GM12878 (cell line): ENCODE data around the gene BCR. TPM values are rescaled to one million over a fixed set of nuclear protein-coding genes. Genes with fewer than 3 reads are reported as not detected.

ENCODE experiments used
- ATAC-seq: fragments of 200-7000 bp; cut with Tn5 transposase; 3 replicates; pipeline ENCODE4 v1.9.1; 2020; ENCODE audit warnings: mild to moderate bottlenecking, moderate library complexity
- BruUV-seq: library from RNA; stranded (reverse); fragments of 400-500 nt; replicated peaks from 2 replicates; lab custom pipeline; 2021; lab: Mats Ljungman, UMichigan
- CTCF ChIA-PET: fragments of 300-600 bp; sonication (Branson Sonifier 250); formaldehyde crosslinking; extraction: SDS; loops from one replicate; lab custom pipeline; 2021; ENCODE audit warnings: inconsistent platforms; lab: Yijun Ruan, JAX
- POLR2A ChIA-PET: fragments of 350-600 bp; formaldehyde crosslinking; extraction: SDS; loops from one replicate; lab custom pipeline; 2021; ENCODE audit warnings: inconsistent platforms; lab: Charles Lee
- RAD21 ChIA-PET: fragments of 300-600 bp; sonication (Branson Sonifier 250); formaldehyde crosslinking; loops from one replicate; lab custom pipeline; 2023; ENCODE audit warnings: antibody characterized with exemption; ENCODE audit not compliant: unreplicated experiment; lab: Charles Lee
- SMC1A ChIA-PET: fragments of 300-600 bp; sonication (Branson Sonifier 250); formaldehyde crosslinking; loops from one replicate; lab custom pipeline; 2023; ENCODE audit not compliant: unreplicated experiment, uncharacterized antibody; lab: Charles Lee
- DNase-seq: peaks from one replicate; pipeline ENCODE4 v3.0.0-alpha.2; 2011; ENCODE audit warnings: low read depth, low spot score
- FAIRE-seq: peaks from 3 replicates; lab custom pipeline; 2011; peaks lifted over from hg19 to GRCh38; lab: Jason Lieb, UNC
- H2AFZ ChIP-seq: 2 replicates; pipeline ENCODE4 v1.6.0; 2011; ENCODE audit warnings: low read depth, low read length, control low read depth; ENCODE audit not compliant: control insufficient read depth
- H3K27ac ChIP-seq: 2 replicates; pipeline ENCODE4 v1.5.1; 2011; ENCODE audit warnings: control low read depth; ENCODE audit not compliant: control insufficient read depth, insufficient read depth
- H3K27me3 ChIP-seq, 2 experiments: replicated peaks in 1 of 2; 2 replicates each; pipeline versions ENCODE4 v1.6.0 to v1.6.1; 2011; ENCODE audit warnings: low read length in 1 of 2; ENCODE audit not compliant: control insufficient read depth in 2 of 2, insufficient read depth in 2 of 2
- H3K36me3 ChIP-seq, 2 experiments: 2 replicates each; pipeline ENCODE4 v1.5.1; 2011; ENCODE audit warnings: low read length in 1 of 2; ENCODE audit not compliant: control insufficient read depth in 2 of 2, insufficient read depth in 2 of 2
- H3K4me1 ChIP-seq: 2 replicates; pipeline ENCODE4 v1.6.1; 2011; ENCODE audit warnings: mild to moderate bottlenecking, low read length, moderate library complexity, mixed read lengths; ENCODE audit not compliant: control insufficient read depth, insufficient read depth
- H3K4me2 ChIP-seq: 2 replicates; pipeline ENCODE4 v1.6.0; 2011; ENCODE audit warnings: control low read depth; ENCODE audit not compliant: control insufficient read depth, insufficient read depth
- H3K4me3 ChIP-seq: fragments of 200-600 bp; sonication (generic); 2 replicates; pipeline ENCODE4 v1.5.1; 2016
- H3K79me2 ChIP-seq: 2 replicates; pipeline ENCODE4 v1.6.0; 2011; ENCODE audit warnings: low read length; ENCODE audit not compliant: control insufficient read depth, insufficient read depth
- H3K9ac ChIP-seq: 2 replicates; pipeline ENCODE4 v1.8.0; 2011; ENCODE audit warnings: low read length, control low read depth, mixed read lengths; ENCODE audit not compliant: control insufficient read depth, insufficient read depth
- H3K9me3 ChIP-seq: replicated peaks from 3 replicates; pipeline ENCODE4 v1.5.1; 2011; ENCODE audit warnings: mild to moderate bottlenecking, low read length; ENCODE audit not compliant: control insufficient read depth, insufficient read depth
- H4K20me1 ChIP-seq: 2 replicates; pipeline ENCODE4 v1.6.0; 2011; ENCODE audit not compliant: control insufficient read depth, insufficient read depth
- BCL3 ChIP-seq: IDR thresholded peaks from 2 replicates; pipeline ENCODE4 v1.6.1; 2011; ENCODE audit warnings: borderline replicate concordance, low read depth, mild to moderate bottlenecking, moderate library complexity, low read length; ENCODE audit not compliant: insufficient read depth, poor library complexity, severe bottlenecking
- CUX1 ChIP-seq: IDR thresholded peaks from 2 replicates; pipeline ENCODE4 v1.6.1; 2012; ENCODE audit warnings: improper control_type of control experiment, low read depth, low read length; ENCODE audit not compliant: insufficient replicate concordance
- NBN ChIP-seq: fragments of 450-650 bp; IDR thresholded peaks from 2 replicates; pipeline ENCODE4 v1.6.1; 2016
- NR2C1 ChIP-seq: fragments of 450-650 bp; IDR thresholded peaks from 2 replicates; pipeline ENCODE4 v1.6.1; 2017; ENCODE audit warnings: antibody characterized with exemption, mild to moderate bottlenecking, moderate library complexity
- WGBS: methylation state at CpG from one replicate; pipeline ENCODE4 v1.1.6; 2016; ENCODE audit warnings: low lambda C conversion rate; ENCODE audit not compliant: insufficient replicate concordance, insufficient coverage; ENCODE audit errors: missing lambda C conversion rate; 5-methylcytosine and 5-hydroxymethylcytosine counted together
- in situ Hi-C: fragments of 300-500 bp; cut with MboI; formaldehyde crosslinking; loops from 9 replicates; pipeline ENCODE4 v1.14.3; 2018; ENCODE audit warnings: mixed read lengths
- intact Hi-C: fragments of 100-400 bp; cut with micrococcal nuclease; formaldehyde crosslinking; loops from one replicate; pipeline ENCODE4 v1.14.2; 2022; ENCODE audit not compliant: unreplicated experiment
- polyA plus RNA-seq, 11 experiments: library from polyadenylated mRNA; depleted of rRNA in 4 of 11; unstranded in 6 of 11; stranded (reverse) in 5 of 11; fragments of >200 nt; fragmentation: Nextera tagmentation in 4 of 11; fragmentation: Illumina TruSeq in 1 of 11; extraction: Ambion mirVana in 4 of 11; extraction: Trizol in 1 of 11; gene quantifications; 1 replicate in 1 of 11; 2 replicates in 10 of 11; pipeline versions ENCODE4 v1.2.1 to v1.2.3, GENCODE V29; 2011 to 2016; ENCODE audit warnings: inconsistent platforms in 2 of 11, missing spikeins in 2 of 11, low read depth in 1 of 11
- total RNA-seq, 4 experiments: library from RNA; depleted of rRNA in 3 of 4; stranded (reverse); fragments of >200 nt in 3 of 4; fragmentation: Illumina TruSeq in 1 of 4; extraction: Trizol in 1 of 4; gene quantifications; 2 replicates each; pipeline versions ENCODE4 v1.2.1 to v1.2.3, GENCODE V29; 2013 to 2021

BCR gene
- total and polyA plus RNA-seq, 10 of the 15 experiments (the other 5 are each of a cell fraction or from before 2014, with no cell fraction given): 1.7 to 64.7 (median 18.4) TPM

DNA sequence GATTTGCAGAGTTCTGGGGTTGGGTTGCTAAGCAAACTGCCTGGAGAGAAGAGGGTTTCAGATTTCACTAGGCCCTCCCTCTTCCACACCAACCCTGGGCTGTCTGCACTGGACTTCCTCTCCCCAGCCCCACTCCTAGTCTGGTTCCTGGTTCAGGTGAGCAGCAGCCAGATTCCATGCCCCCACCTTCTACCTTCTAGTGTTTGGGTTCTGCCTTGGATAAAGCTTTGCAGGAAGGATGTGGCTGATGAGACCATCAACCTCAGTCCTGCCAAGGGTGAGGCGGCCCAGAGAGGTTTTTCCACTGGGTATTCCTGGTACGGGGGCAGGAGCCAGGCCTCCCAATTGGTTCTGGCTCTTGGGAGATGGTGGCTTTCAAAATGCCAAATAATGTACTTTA is 68.3 kb downstream of the BCR start:
- CTCF ChIA-PET: no interaction called here
- H2AFZ ChIP-seq: no peak overlapping the region
- BruUV-seq: no TSS peak
- H3K79me2 ChIP-seq: peaks cover 6% of the 10 kb centered on the region
- ATAC-seq (no peak), DNase-seq (no peak), FAIRE-seq (no peak)
- peaks cover 6% of the 10 kb centered on the region for H3K4me1 ChIP-seq
- in situ Hi-C loops (no loop called here), intact Hi-C loops (no loop called here)
- SMC1A ChIA-PET: no interaction called here
- no peak overlapping the region for H3K9ac ChIP-seq
- POLR2A ChIA-PET: no interaction called here
- H3K27ac ChIP-seq: no peak overlapping the region
- TF ChIP-seq NBN: no peak
- no peak for TF ChIP-seq NR2C1
- no peak for TF ChIP-seq CUX1
- TF ChIP-seq BCL3: no peak
- no peak overlapping the region for H3K4me2 ChIP-seq
- no peak overlapping the region for H3K4me3 ChIP-seq
- H3K27me3 ChIP-seq: no peaks in the 10 kb centered on the region
- no peaks in the 10 kb centered on the region for H3K9me3 ChIP-seq
- H3K36me3 ChIP-seq: peaks cover 0 to 5% of the 10 kb centered on the region in 2 experiments; a peak in 2 of 4 replicates
- RAD21 ChIA-PET: no interaction called here
- no peaks in the 10 kb centered on the region for H4K20me1 ChIP-seq
- WGBS: 68% methylated on average over 2 of the region's 2 CpGs
